IgD-negative memory B cell (primary cell): ENCODE results near the gene BCL3. TPM values are rescaled to one million over a fixed set of nuclear protein-coding genes. Genes with fewer than 3 reads are reported as not detected.
"Not testable (repeated sequence)": the region's sequence is repeated elsewhere in the genome, so short reads cannot be mapped to it uniquely, and the experiment has no call there.

Experiments used
- H3K27ac Mint-ChIP-seq, 3 donors: one replicate each; pipeline ENCODE4 v1.8.0; 2020 to 2022; ENCODE audit warnings: mild to moderate bottlenecking in 3 of 3, mixed read lengths in 3 of 3, moderate library complexity in 1 of 3
- H3K27me3 Mint-ChIP-seq: one replicate; pipeline ENCODE4 v1.8.0; 2021; ENCODE audit warnings: mixed read lengths
- H3K36me3 Mint-ChIP-seq: one replicate; pipeline ENCODE4 v1.8.0; 2020; ENCODE audit warnings: mild to moderate bottlenecking, mixed read lengths
- H3K4me1 Mint-ChIP-seq, 3 donors: one replicate each; pipeline ENCODE4 v1.8.0; 2020 to 2022; ENCODE audit warnings: mixed read lengths in 3 of 3, mild to moderate bottlenecking in 1 of 3
- H3K4me3 Mint-ChIP-seq, 4 donors: one replicate each; pipeline ENCODE4 v1.8.0; 2020 to 2022; ENCODE audit warnings: mild to moderate bottlenecking in 4 of 4, mixed read lengths in 4 of 4, moderate library complexity in 3 of 4
- H3K9me3 Mint-ChIP-seq, 3 donors: one replicate each; pipeline ENCODE4 v1.8.0; 2020 to 2021; ENCODE audit warnings: mixed read lengths in 3 of 3, mild to moderate bottlenecking in 1 of 3
- polyA plus RNA-seq: library from polyadenylated mRNA; unstranded; fragments of 300-500 nt; fragmentation: Illumina TruSeq; gene quantifications from one replicate; pipeline ENCODE4 v1.2.3, GENCODE V29; 2021

Gene BCL3
- polyA plus RNA-seq, 1 donor from 2014 or later = 12.6 TPM

DNA sequence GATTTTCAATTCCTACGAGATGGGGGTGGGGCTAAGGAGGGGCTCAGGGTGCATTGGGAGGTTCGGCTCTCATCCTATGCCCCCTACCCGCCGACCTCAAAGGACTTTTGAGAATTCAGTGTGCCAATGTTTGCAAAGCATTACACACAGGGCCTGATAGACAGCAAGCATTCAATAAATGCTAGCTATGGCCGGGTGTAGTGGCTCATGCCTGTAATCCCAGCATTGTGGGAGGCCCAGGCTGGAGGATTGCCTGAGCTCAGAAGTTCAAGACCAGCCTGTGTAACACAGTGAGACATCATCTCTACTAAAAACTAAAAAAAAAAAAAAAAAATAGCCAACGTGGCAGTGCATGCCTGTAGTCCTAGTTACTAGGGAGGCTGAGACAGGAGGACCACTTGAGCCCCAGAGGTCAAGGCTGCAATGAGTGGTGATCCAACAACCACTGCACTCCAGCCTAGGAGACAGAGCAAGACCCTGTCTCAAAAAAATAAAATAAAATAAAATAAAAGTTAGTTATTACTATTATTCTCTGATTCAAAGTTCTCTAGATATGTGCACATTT, 27.2 kb downstream of the BCL3 start:
- Mint-ChIP-seq H3K9me3 (no peaks in the 10 kb centered on the region), H3K4me1 (peaks cover 1 to 2% (median 1%) of the 10 kb centered on the region in 3 donors), H3K27ac (no peak overlapping the region), H3K4me3 (no peak overlapping the region), H3K36me3 (no peaks in the 10 kb centered on the region), H3K27me3 (peaks cover 4% of the 10 kb centered on the region)

DNA sequence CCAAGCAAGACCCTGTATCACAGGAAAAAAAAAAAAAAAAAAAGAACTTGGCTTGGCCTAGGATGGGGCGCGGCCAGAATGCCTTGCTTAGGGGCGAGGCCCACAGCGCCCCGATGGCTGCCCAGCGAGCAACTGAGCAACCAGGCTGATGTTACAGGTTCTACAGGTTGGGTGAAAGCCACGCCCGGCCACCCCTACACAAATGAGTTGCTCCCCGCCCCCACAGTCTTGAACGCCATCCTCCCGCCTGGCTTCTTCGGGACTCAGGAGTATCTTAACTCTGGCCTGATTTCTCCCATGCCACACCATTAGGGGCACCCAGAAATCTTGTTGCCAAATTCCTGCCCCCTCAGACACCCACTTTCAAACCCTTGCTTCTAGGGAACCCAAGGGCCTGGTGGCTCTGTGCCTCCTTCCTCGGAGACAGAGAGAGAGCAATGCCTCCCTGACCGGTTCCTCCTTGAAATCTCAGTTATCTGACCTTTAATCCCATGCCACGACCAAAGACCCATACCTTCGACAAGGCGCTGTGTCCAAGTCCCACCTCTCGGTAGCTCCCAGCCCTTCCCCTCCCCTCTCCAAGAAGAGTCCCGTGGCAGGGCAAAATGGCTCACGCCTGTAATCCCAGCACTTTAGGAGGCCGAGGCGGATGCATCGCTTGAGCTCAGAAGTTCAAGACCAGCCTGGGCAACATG, 28.0 kb downstream of the BCL3 start:
- Mint-ChIP-seq H3K4me1 (no peaks in the 10 kb centered on the region), H3K36me3 (no peaks in the 10 kb centered on the region), H3K9me3 (no peaks in the 10 kb centered on the region), H3K27ac (peak overlapping the region in 1 of 3 donors; percentile 62), H3K4me3 (no peak overlapping the region), H3K27me3 (peaks cover 4% of the 10 kb centered on the region)

DNA sequence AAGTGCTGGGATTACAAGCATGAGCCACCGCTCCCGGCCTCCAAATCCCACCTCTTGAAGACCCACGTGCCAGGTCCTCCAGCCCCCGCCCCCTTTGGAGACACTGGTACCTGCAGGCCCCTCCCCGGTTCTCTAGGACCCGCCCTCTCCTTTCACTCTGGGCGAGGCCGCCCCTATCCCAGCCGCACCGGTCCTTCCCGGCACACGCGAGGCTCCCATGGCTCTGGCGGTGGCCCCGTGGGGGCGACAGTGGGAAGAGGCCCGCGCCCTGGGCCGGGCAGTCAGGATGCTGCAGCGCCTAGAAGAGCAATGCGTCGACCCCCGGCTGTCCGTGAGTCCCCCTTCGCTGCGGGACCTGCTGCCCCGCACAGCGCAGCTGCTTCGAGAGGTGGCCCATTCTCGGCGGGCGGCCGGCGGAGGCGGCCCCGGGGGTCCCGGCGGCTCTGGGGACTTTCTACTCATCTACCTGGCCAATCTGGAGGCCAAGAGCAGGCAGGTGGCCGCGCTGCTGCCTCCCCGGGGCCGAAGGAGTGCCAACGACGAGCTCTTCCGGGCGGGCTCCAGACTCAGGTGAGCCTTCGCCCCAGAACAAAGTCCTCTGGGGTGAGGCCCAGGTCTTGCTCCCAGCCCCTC, 29.3 kb downstream of the BCL3 start, which contains the start of gene CBLC:
TSS of gene CBLC (plus strand) at position 176 of the 633 bp plus-strand sequence. CDS start at position 218, 42 bp downstream.
- Mint-ChIP-seq H3K4me3 (no peak within 1 kb of the TSS), H3K27me3 (peaks cover 4% of the 10 kb centered on the region), H3K36me3 (no peaks in the 10 kb centered on the region), H3K27ac (peak within 1 kb of the TSS in 1 of 3 donors; percentile 62), H3K4me1 (no peaks in the 10 kb centered on the region), H3K9me3 (no peaks in the 10 kb centered on the region)

DNA sequence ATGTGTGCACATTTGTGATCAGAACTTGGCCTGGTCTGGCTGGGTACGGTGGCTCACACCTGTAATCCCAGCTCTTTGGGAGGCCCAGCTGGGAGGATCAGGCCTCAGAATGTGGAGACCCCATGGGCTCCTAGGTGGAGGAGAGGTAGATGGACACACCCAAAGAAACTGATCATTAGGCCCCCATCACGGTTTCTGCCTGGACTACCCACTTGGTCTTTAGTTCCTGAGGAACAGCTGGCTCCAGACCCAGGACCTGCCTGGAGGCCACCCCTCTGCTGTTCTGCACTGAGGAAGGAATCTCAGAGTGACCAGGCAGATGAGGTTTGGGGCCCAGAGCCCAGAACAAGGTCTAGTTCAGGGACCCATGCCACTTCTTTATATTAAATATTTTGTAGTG, 30.6 kb downstream of the BCL3 start:
- Mint-ChIP-seq H3K4me1 (peaks cover 0 to under 1% (median under 1%) of the 10 kb centered on the region in 3 donors), H3K36me3 (no peaks in the 10 kb centered on the region), H3K9me3 (no peaks in the 10 kb centered on the region), H3K4me3 (no peak overlapping the region), H3K27me3 (peaks cover 5% of the 10 kb centered on the region), H3K27ac (no peak overlapping the region)

DNA sequence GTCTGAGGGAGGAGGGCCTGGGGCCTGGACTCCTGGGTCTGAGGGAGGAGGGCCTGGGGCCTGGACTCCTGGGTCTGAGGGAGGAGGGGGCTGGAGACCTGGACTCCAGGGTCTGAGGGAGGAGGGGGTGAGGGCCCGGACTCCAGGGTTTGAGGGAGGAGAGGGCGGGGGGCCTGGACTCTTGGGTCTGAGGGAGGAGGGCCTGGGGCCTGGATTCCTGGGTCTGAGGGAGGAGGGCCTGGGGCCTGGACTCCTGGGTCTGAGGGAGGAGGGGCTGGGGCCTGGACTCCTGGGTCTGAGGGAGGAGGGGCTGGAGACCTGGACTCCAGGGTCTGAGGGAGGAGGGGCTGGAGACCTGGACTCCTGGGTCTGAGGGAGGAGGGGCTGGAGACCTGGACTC, 33.2 kb downstream of the BCL3 start:
- H3K4me1 Mint-ChIP-seq, H3K4me3 Mint-ChIP-seq, H3K36me3 Mint-ChIP-seq, H3K9me3 Mint-ChIP-seq, H3K27ac Mint-ChIP-seq: not testable (repeated sequence)
- peaks cover 11% of the 10 kb centered on the region for H3K27me3 Mint-ChIP-seq

DNA sequence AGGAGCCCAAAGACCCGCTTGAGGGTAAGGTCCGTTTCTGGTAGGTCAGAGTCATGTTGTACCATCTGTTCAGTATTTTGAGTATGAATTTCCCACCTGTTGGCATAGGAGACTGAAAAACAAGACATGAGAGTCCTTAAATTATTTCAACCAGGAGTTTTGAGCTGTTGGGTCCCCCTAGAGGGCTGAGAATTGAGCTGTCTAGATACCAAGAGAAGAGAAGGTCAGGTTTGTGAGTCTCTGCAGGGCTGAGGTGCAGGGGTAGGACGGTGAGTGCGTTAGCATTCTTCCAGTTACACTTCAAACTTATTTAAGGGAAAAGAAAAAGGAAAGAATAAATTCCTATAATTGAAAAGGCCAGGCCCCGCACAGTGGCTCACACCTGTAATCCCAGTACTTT, 34.2 kb downstream of the BCL3 start:
- no peak overlapping the region for H3K27ac Mint-ChIP-seq
- no peaks in the 10 kb centered on the region for H3K36me3 Mint-ChIP-seq
- no peaks in the 10 kb centered on the region for H3K9me3 Mint-ChIP-seq
- peaks cover 11% of the 10 kb centered on the region for H3K27me3 Mint-ChIP-seq
- peaks cover 0 to 8% (median 4%) of the 10 kb centered on the region in 3 donors for H3K4me1 Mint-ChIP-seq
- H3K4me3 Mint-ChIP-seq = no peak overlapping the region

DNA sequence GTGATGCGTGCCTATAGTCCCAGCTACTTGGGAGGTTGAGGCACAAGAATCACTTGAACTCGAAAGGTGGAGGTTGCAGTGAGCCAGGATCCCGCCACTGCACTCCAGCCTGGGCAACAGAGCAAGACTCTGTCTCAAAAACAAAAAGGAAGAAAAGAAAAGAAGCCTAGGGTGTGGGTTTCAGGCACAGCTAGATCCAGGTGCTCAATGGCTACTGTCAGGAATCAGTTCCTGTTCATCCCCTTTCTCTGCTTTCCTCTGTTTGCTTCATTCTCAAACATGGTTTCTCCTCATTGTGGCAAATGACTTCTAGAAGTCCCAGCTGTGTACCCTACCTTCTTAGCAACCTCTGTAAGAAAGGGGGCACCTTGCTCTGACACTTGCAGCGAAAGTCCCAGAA, 35.0 kb downstream of the BCL3 start:
- H3K27me3 Mint-ChIP-seq = peaks cover 11% of the 10 kb centered on the region
- no peak overlapping the region for H3K4me3 Mint-ChIP-seq
- no peaks in the 10 kb centered on the region for H3K9me3 Mint-ChIP-seq
- peaks cover 0 to 8% (median 4%) of the 10 kb centered on the region in 3 donors for H3K4me1 Mint-ChIP-seq
- no peak overlapping the region for H3K27ac Mint-ChIP-seq
- H3K36me3 Mint-ChIP-seq = no peaks in the 10 kb centered on the region

DNA sequence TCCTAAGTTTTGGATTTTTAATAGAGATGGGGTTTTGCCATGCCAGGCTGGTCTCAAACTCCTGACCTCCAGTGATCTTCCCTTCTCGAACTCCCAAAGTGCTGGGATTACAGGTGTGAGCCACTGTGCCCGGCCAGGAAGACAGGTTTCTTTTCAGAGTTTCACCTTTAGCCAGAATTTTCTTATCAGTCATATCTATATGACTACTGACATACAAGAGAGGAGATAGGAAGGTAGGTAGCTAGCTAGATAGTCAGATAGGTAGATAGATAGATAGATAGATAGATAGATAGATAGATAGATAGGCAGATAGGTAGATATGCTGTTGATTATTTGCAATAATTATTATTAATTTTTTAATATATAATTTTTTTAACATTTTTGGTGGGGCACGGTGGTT, 36.8 kb downstream of the BCL3 start:
- peaks cover 7% of the 10 kb centered on the region for H3K27me3 Mint-ChIP-seq
- H3K27ac Mint-ChIP-seq = no peak overlapping the region
- no peak overlapping the region for H3K4me3 Mint-ChIP-seq
- no peaks in the 10 kb centered on the region for H3K36me3 Mint-ChIP-seq
- peaks cover 0 to 8% (median 4%) of the 10 kb centered on the region in 3 donors for H3K4me1 Mint-ChIP-seq
- no peaks in the 10 kb centered on the region for H3K9me3 Mint-ChIP-seq

DNA sequence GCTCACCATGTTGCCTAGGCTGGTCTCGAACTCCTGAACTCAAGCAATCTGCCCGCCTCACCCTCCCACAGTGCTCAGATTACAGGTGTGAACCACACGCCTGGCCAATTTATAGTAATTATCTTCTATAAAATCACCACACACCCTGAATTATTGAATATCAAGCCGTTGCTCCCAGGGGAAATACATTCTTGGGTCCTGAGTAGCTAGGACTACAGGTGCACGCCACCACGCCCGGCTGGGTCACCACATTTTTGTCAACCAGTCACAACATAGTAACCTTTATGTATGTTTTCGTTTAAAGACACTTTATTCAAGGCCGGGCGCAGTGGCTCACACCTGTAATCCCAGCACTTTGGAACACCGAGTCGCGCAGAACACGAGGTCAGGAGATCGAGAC, 37.5 kb downstream of the BCL3 start:
- Mint-ChIP-seq H3K4me3 (no peak overlapping the region), H3K27ac (no peak overlapping the region), H3K27me3 (peaks cover 7% of the 10 kb centered on the region), H3K36me3 (no peaks in the 10 kb centered on the region), H3K4me1 (peaks cover 0 to 8% (median 4%) of the 10 kb centered on the region in 3 donors), H3K9me3 (no peaks in the 10 kb centered on the region)

DNA sequence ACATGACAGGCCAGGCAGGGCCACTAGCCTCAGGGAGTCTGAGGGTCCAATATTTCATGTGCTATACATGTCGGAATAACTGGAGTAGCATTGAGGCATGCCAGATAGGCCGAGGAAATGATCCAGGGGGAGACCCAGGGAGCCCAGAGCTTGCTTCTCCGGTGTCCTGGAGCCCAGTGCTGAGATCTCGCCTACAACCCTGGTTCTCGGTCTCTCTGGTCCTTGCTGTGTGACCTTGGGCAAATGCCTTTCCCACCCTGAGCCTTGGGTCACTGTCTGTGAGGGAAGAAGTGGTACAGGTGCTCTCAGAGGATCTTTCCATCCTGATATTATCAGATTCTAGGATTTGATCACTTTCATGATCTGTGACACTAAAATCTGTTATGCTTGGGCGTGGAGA, 40.5 kb downstream of the BCL3 start:
- Mint-ChIP-seq H3K4me3 (no peak overlapping the region), H3K27me3 (peaks cover 12% of the 10 kb centered on the region), H3K27ac (no peak overlapping the region), H3K9me3 (peaks cover 0 to 2% (median 0%) of the 10 kb centered on the region in 3 donors), H3K4me1 (peaks cover 0 to 8% (median 6%) of the 10 kb centered on the region in 3 donors), H3K36me3 (no peaks in the 10 kb centered on the region)

DNA sequence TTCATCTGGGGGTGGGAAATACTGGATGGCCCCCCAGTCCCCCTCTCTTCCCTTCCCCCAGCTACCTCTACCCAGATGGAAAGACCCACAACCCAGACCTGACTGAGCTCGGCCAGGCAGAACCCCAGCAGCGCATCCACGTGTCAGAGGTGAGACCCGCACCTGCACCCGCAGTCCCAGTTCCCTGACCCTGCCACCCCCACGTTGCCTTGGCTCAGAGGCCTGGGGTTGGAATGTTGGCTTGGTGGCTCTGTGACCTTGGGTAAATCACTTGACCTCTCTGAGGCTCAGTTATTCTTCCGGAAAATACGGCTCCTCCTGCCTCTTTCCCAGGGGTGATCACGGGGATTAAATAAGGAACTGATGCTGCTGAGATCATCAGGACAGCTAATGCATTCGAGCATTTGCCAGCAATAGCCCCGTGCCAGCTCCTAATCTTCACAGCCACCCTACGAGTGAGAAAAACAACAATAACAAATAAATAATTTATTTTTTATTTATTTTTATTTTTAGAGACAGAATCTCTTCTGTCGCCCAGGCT, 41.5 kb downstream of the BCL3 start:
- H3K27me3 Mint-ChIP-seq = peaks cover 11% of the 10 kb centered on the region
- H3K36me3 Mint-ChIP-seq = no peaks in the 10 kb centered on the region
- no peak overlapping the region for H3K27ac Mint-ChIP-seq
- no peak overlapping the region for H3K4me3 Mint-ChIP-seq
- H3K9me3 Mint-ChIP-seq = peaks cover 0 to 2% (median 0%) of the 10 kb centered on the region in 3 donors
- peaks cover 0 to 2% (median 2%) of the 10 kb centered on the region in 3 donors for H3K4me1 Mint-ChIP-seq

DNA sequence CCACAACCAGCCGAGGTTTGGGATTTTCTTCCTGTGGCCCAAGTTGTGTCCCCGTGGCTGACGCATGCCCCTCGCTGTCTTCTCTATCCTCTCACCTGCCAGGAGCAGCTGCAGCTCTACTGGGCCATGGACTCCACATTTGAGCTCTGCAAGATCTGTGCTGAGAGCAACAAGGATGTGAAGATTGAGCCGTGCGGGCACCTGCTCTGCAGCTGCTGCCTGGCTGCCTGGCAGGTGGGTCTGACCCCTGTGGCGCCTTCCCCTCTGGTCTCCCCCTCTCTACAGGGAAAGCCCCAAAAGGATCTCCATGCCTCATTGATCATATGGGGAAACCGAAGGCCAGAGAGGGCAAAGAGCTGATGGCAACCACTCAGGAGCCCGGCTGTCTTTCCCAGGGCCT, 43.8 kb downstream of the BCL3 start:
- H3K36me3 Mint-ChIP-seq = no peaks in the 10 kb centered on the region
- no peak overlapping the region for H3K4me3 Mint-ChIP-seq
- H3K27ac Mint-ChIP-seq = no peak overlapping the region
- H3K4me1 Mint-ChIP-seq = peaks cover 0 to 6% (median 6%) of the 10 kb centered on the region in 3 donors
- peaks cover 0 to 2% (median 0%) of the 10 kb centered on the region in 3 donors for H3K9me3 Mint-ChIP-seq
- peaks cover 14% of the 10 kb centered on the region for H3K27me3 Mint-ChIP-seq

DNA sequence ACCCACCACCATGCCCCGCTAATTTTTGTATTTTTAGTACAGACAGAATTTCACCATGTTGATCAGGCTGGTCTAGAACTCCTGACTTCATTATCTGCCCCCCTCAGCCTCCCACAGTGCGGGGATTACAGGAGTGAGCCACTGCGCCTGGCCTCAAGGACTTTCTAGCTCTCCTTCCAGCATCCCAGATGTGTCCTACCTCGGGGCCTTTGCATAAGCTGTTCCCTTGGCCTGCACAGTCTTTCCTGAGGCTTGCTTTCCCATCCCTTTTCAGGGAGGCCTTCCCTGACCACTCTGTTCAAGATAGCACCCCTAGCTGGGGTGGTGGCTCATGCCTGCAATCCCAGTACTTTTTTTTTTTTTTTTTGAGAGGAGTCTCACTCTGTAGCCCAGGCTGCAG, 46.1 kb downstream of the BCL3 start:
- peaks cover 0 to 6% (median 6%) of the 10 kb centered on the region in 3 donors for H3K4me1 Mint-ChIP-seq
- no peaks in the 10 kb centered on the region for H3K36me3 Mint-ChIP-seq
- H3K4me3 Mint-ChIP-seq = no peak overlapping the region
- no peak overlapping the region for H3K27ac Mint-ChIP-seq
- peaks cover 19% of the 10 kb centered on the region for H3K27me3 Mint-ChIP-seq
- peaks cover 0 to 2% (median 0%) of the 10 kb centered on the region in 3 donors for H3K9me3 Mint-ChIP-seq

DNA sequence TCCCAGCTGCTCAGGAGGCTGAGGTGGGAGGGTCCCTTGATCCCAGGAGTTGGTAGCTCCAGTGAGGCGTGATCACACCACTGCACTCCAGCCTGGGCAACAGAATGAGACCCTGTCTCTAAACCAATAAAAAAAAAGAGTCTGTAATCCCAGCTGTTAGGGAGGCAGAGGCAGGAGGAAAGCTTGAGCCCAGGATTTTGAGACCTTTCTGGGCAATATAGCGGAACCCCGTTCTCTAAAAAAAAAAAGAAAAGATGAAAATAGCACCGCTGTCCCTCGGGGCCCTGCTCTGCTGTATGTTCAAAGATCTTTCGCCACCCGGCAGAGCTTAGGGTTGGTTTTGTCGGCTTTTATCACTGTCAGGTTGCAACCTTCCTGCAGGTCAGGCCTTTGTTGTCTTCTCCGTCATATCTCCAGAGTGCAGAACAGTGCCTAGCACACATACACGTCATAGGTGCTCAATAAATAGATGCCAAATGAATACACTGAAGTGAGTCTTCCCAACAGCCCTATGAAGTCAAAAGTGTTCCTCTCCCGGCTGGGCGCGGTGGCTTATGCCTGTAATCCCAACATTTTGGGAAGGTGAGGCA, 47.0 kb downstream of the BCL3 start:
- Mint-ChIP-seq H3K36me3 (no peaks in the 10 kb centered on the region), H3K4me1 (peaks cover 0 to 6% (median 6%) of the 10 kb centered on the region in 3 donors), H3K4me3 (no peak overlapping the region), H3K9me3 (peaks cover 0 to 2% (median 0%) of the 10 kb centered on the region in 3 donors), H3K27ac (no peak overlapping the region), H3K27me3 (peaks cover 19% of the 10 kb centered on the region)

DNA sequence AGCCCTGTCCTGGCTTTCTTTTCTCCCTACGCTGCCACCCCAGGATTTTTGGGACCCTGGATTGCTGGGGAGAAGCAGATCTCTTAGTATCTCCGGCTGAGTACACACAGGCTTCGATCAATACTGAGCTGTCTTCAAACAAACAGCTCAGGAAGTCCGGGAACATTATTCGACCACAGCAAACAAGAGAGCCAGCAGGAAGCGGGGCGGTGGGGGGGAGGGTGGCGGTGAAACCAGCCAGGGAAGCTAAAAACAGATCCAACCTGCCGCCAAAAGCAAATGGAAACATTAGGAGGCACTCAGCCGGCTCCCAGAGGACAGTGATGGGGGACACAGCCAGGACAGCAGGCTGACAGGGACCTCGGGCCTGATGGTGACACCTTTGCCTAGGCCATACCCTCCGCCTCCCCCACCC, 48.2 kb downstream of the BCL3 start:
- Mint-ChIP-seq H3K27me3 (peaks cover 19% of the 10 kb centered on the region), H3K9me3 (peaks cover 0 to 2% (median 0%) of the 10 kb centered on the region in 3 donors), H3K36me3 (no peaks in the 10 kb centered on the region), H3K27ac (no peak overlapping the region), H3K4me3 (no peak overlapping the region), H3K4me1 (peaks cover 0 to 6% (median 6%) of the 10 kb centered on the region in 3 donors)
